ENCODE measurements around the gene VANGL2.
"Not testable (repeated sequence)": the region's sequence is repeated elsewhere in the genome, so short reads cannot be mapped to it uniquely, and the experiment has no call there.

The VANGL2 gene

GRCh38 chr1:160374306-160375110, 25.9 kb upstream of the VANGL2 start:
- TF ChIP-seq JUND (IDR thresholded peaks at IDR 0.05; ENCODE audit: low read depth), result no peak
- in situ Hi-C loops (cut with HindIII; ENCODE audit: low pct_unique_long_range_greater_than_20kb, low sequenced_read_pairs), result no loop called here
- DNase-seq (ENCODE audit: low read depth in 1 of 2, low spot score in 1 of 2), result no peak

- DNase-seq (ENCODE audit: low read depth in 1 of 2, low spot score in 1 of 2), result no peak
- no peak for TF ChIP-seq JUND (IDR thresholded peaks at IDR 0.05; ENCODE audit: low read depth)
- in situ Hi-C loops (cut with HindIII; ENCODE audit: low pct_unique_long_range_greater_than_20kb, low sequenced_read_pairs), result no loop called here
Observed at GRCh38 chr1:160375788-160376524, 24.4 kb upstream of the VANGL2 start.

- DNase-seq (ENCODE audit: low read depth in 1 of 2, low spot score in 1 of 2), result peak; percentile 58 to 73
- in situ Hi-C loops (cut with HindIII; ENCODE audit: low pct_unique_long_range_greater_than_20kb, low sequenced_read_pairs), result no loop called here
- TF ChIP-seq JUND (IDR thresholded peaks at IDR 0.05; ENCODE audit: low read depth), result no peak
Observed at GRCh38 chr1:160376525-160377131, 23.7 kb upstream of the VANGL2 start.

GRCh38 chr1:160377585-160378206, 22.7 kb upstream of the VANGL2 start:
- in situ Hi-C loops (cut with HindIII; ENCODE audit: low pct_unique_long_range_greater_than_20kb, low sequenced_read_pairs), result no loop called here
- DNase-seq (ENCODE audit: low read depth in 1 of 2, low spot score in 1 of 2), result no peak
- no peak for TF ChIP-seq JUND (IDR thresholded peaks at IDR 0.05; ENCODE audit: low read depth)

- in situ Hi-C loops (cut with HindIII; ENCODE audit: low pct_unique_long_range_greater_than_20kb, low sequenced_read_pairs); DNase-seq (ENCODE audit: low read depth in 1 of 2, low spot score in 1 of 2): not testable (repeated sequence)
Observed at GRCh38 chr1:160384812-160385211, 15.6 kb upstream of the VANGL2 start.

- in situ Hi-C loops (cut with HindIII; ENCODE audit: low pct_unique_long_range_greater_than_20kb, low sequenced_read_pairs); DNase-seq (ENCODE audit: low read depth in 1 of 2, low spot score in 1 of 2): not testable (repeated sequence)
Observed at GRCh38 chr1:160388406-160388805, 12.0 kb upstream of the VANGL2 start.

GRCh38 chr1:160394673-160395072, 5.7 kb upstream of the VANGL2 start:
- no peak for TF ChIP-seq JUND (IDR thresholded peaks at IDR 0.05; ENCODE audit: low read depth)
- no peak for DNase-seq (ENCODE audit: low read depth in 1 of 2, low spot score in 1 of 2)
- in situ Hi-C loops (cut with HindIII; ENCODE audit: low pct_unique_long_range_greater_than_20kb, low sequenced_read_pairs), result no loop called here

GRCh38 chr1:160397651-160398050, 2.7 kb upstream of the VANGL2 start:
- in situ Hi-C loops (cut with HindIII; ENCODE audit: low pct_unique_long_range_greater_than_20kb, low sequenced_read_pairs), result no loop called here
- no peak for TF ChIP-seq JUND (IDR thresholded peaks at IDR 0.05; ENCODE audit: low read depth)
- DNase-seq (ENCODE audit: low read depth in 1 of 2, low spot score in 1 of 2), result no peak

GRCh38 chr1:160398823-160399222, 1.5 kb upstream of the VANGL2 start:
- in situ Hi-C loops (cut with HindIII; ENCODE audit: low pct_unique_long_range_greater_than_20kb, low sequenced_read_pairs), result no loop called here
- DNase-seq (ENCODE audit: low read depth in 1 of 2, low spot score in 1 of 2), result no peak
- TF ChIP-seq JUND (IDR thresholded peaks at IDR 0.05; ENCODE audit: low read depth), result no peak

- in situ Hi-C loops (cut with HindIII; ENCODE audit: low pct_unique_long_range_greater_than_20kb, low sequenced_read_pairs), result no loop called here
- no peak for DNase-seq (ENCODE audit: low read depth in 1 of 2, low spot score in 1 of 2)
- no peak for TF ChIP-seq JUND (IDR thresholded peaks at IDR 0.05; ENCODE audit: low read depth)
Observed at GRCh38 chr1:160399544-160400222, 681 bp upstream of the VANGL2 start.

GRCh38 chr1:160400646-160401486, 502 bp downstream of the VANGL2 start:
- no peak for TF ChIP-seq JUND (IDR thresholded peaks at IDR 0.05; ENCODE audit: low read depth)
- DNase-seq (ENCODE audit: low read depth in 1 of 2, low spot score in 1 of 2), result no peak
- in situ Hi-C loops (cut with HindIII; ENCODE audit: low pct_unique_long_range_greater_than_20kb, low sequenced_read_pairs), result no loop called here

GRCh38 chr1:160401487-160401805, 1.1 kb downstream of the VANGL2 start:
- in situ Hi-C loops (cut with HindIII; ENCODE audit: low pct_unique_long_range_greater_than_20kb, low sequenced_read_pairs), result no loop called here
- no peak for DNase-seq (ENCODE audit: low read depth in 1 of 2, low spot score in 1 of 2)
- TF ChIP-seq JUND (IDR thresholded peaks at IDR 0.05; ENCODE audit: low read depth), result no peak
